ENCODE results near the gene SMIM45.

The SMIM45 gene

GRCh38 chr22:41915786-41916493 is 36.0 kb upstream of the SMIM45 start:
- no peak for DNase-seq

- no peak for DNase-seq
Measured at GRCh38 chr22:41916745-41917358, 35.1 kb upstream of the SMIM45 start.

- DNase-seq = no peak
Measured at GRCh38 chr22:41917375-41917902, 34.5 kb upstream of the SMIM45 start.

- DNase-seq = peak; percentile 75
Measured at GRCh38 chr22:41917903-41918791, 33.8 kb upstream of the SMIM45 start.

- no peak for DNase-seq
Measured at GRCh38 chr22:41919357-41920224, 32.4 kb upstream of the SMIM45 start.

- no peak for DNase-seq
Measured at GRCh38 chr22:41920271-41920976, 31.5 kb upstream of the SMIM45 start.

- no peak for DNase-seq
Measured at GRCh38 chr22:41922328-41922727, 29.6 kb upstream of the SMIM45 start.

GRCh38 chr22:41922940-41923594 is 28.9 kb upstream of the SMIM45 start:
- no peak for DNase-seq

GRCh38 chr22:41923595-41924276 is 28.2 kb upstream of the SMIM45 start:
- no peak for DNase-seq

- peak; percentile 65 for DNase-seq
Measured at GRCh38 chr22:41925783-41926460, 26.0 kb upstream of the SMIM45 start.

GRCh38 chr22:41927813-41928212 is 24.1 kb upstream of the SMIM45 start:
- DNase-seq = no peak

- no peak for DNase-seq
Measured at GRCh38 chr22:41928593-41929417, 23.1 kb upstream of the SMIM45 start.

GRCh38 chr22:41929418-41929810 is 22.5 kb upstream of the SMIM45 start:
- DNase-seq = no peak

- DNase-seq = no peak
Measured at GRCh38 chr22:41931701-41932269, 20.2 kb upstream of the SMIM45 start.

- no peak for DNase-seq
Measured at GRCh38 chr22:41932353-41932752, 19.6 kb upstream of the SMIM45 start.

GRCh38 chr22:41933411-41934177 is 18.4 kb upstream of the SMIM45 start:
- DNase-seq = no peak

- no peak for DNase-seq
Measured at GRCh38 chr22:41934284-41935014, 17.5 kb upstream of the SMIM45 start.
